Adrenal gland (tissue), 5 donors: Measurements from ENCODE around the gene CCDC138.

Experiments used
- CTCF ChIP-seq, 6 experiments: fragments of 450-650 bp in 4 of 6; fragments of 200-600 bp in 2 of 6; sonication (generic) in 1 of 6; IDR thresholded peaks; 1 replicate in 5 of 6; 2 replicates in 1 of 6; pipeline versions ENCODE4 v1.5.1 to v1.8.0; 2016 to 2021; ENCODE audit warnings: antibody characterized with exemption in 6 of 6, mild to moderate bottlenecking in 2 of 6, moderate library complexity in 1 of 6
- POLR2A ChIP-seq, 2 donors: fragments of 450-650 bp; IDR thresholded peaks; one replicate each; pipeline ENCODE4 v1.6.1; 2017; ENCODE audit warnings: antibody characterized with exemption in 2 of 2, mild to moderate bottlenecking in 2 of 2, moderate library complexity in 1 of 2
- donor health status: DM: no; HTN: no; CAD: no.

GRCh38 chr2:108845923-108846322 lies 59.4 kb downstream of the CCDC138 start:
- TF ChIP-seq POLR2A (IDR thresholded peaks at IDR 0.05) (no peak), CTCF (IDR thresholded peaks at IDR 0.05) (no peak)
